SK-N-SH (cell line): ENCODE measurements around the gene MTARC1.

Source experiments
- FOXM1 ChIP-seq: IDR thresholded peaks from 2 replicates; pipeline ENCODE4 v1.4.0; 2012; ENCODE audit warnings: low read depth, mild to moderate bottlenecking
- GATA2 ChIP-seq: sonication (generic); formaldehyde crosslinking; IDR thresholded peaks from 2 replicates; pipeline ENCODE4 v1.5.0; 2020; ENCODE audit warnings: mild to moderate bottlenecking, missing genetic modification reagents
- POLR2AphosphoS5 ChIP-seq: IDR thresholded peaks from 2 replicates; pipeline ENCODE4 v1.6.1; 2012; ENCODE audit warnings: low read depth, low read length
- RAD21 ChIP-seq: IDR thresholded peaks from 2 replicates; pipeline ENCODE4 v1.6.1; 2012; ENCODE audit warnings: mild to moderate bottlenecking, low read length
- RXRA ChIP-seq: IDR thresholded peaks from 2 replicates; pipeline ENCODE4 v1.4.0; 2012; ENCODE audit warnings: low read depth, mild to moderate bottlenecking, borderline replicate concordance
- SIN3A ChIP-seq: IDR thresholded peaks from 2 replicates; pipeline ENCODE4 v1.6.1; 2012; ENCODE audit warnings: low read depth, mild to moderate bottlenecking, low read length, moderate library complexity, borderline replicate concordance
- TF ChIP-seq, protein P1 (sequence below): fragments of 200-600 bp; sonication (generic); IDR thresholded peaks from 2 replicates; pipeline ENCODE4 v1.6.1; 2017; ENCODE audit warnings: antibody characterized with exemption, mild to moderate bottlenecking, moderate library complexity

DNA sequence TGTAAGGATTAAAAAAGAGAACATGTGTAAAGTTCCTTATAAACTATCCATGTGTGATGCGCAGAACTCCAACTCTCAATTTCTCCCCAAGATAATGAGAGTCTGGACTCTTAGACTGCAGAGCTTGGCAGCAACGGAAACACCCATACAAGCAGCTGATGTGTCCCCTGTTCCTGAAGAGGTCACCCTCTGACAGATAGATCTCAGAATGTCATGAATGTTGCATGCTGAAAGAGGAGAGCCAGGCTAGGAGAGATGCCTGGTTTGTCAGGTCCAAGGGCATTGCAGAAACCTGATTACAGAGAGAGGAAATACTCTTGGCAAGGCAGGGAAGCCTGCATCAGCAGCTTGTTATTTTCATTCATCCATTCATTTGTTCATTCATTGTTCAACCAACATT, 24.2 kb downstream of the MTARC1 start:
- TF ChIP-seq RXRA: no peak
- no peak for TF ChIP-seq GATA2 (CRISPR knock-in tag)
- TF ChIP-seq, protein P1, sequence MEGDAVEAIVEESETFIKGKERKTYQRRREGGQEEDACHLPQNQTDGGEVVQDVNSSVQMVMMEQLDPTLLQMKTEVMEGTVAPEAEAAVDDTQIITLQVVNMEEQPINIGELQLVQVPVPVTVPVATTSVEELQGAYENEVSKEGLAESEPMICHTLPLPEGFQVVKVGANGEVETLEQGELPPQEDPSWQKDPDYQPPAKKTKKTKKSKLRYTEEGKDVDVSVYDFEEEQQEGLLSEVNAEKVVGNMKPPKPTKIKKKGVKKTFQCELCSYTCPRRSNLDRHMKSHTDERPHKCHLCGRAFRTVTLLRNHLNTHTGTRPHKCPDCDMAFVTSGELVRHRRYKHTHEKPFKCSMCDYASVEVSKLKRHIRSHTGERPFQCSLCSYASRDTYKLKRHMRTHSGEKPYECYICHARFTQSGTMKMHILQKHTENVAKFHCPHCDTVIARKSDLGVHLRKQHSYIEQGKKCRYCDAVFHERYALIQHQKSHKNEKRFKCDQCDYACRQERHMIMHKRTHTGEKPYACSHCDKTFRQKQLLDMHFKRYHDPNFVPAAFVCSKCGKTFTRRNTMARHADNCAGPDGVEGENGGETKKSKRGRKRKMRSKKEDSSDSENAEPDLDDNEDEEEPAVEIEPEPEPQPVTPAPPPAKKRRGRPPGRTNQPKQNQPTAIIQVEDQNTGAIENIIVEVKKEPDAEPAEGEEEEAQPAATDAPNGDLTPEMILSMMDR: no peak
- no peak for TF ChIP-seq POLR2AphosphoS5
- TF ChIP-seq RAD21: no peak
- no peak for TF ChIP-seq SIN3A
- TF ChIP-seq FOXM1: no peak
